Spinal cord (tissue), 10 donors: ENCODE measurements around the gene SLC16A2. TPM values are rescaled to one million over a fixed set of nuclear protein-coding genes. Genes with fewer than 3 reads are reported as not detected.

Source experiments
- DNase-seq, 6 donors: peaks; one replicate each; pipeline versions ENCODE4 v3.0.0 to v3.0.0-alpha.2; 2013 to 2015; ENCODE audit warnings: low spot score in 6 of 6, low read depth in 4 of 6
- H3K27ac ChIP-seq: one replicate; pipeline ENCODE4 v1.5.1; 2013; ENCODE audit warnings: low read depth, low read length, control low read depth
- H3K27me3 ChIP-seq: one replicate; pipeline ENCODE4 v1.6.1; 2013; ENCODE audit warnings: low read length; ENCODE audit not compliant: control insufficient read depth, insufficient read depth
- H3K36me3 ChIP-seq: one replicate; pipeline ENCODE4 v1.6.1; 2013; ENCODE audit warnings: low read length; ENCODE audit not compliant: control insufficient read depth, insufficient read depth
- H3K4me1 ChIP-seq: one replicate; pipeline ENCODE4 v1.6.1; 2013; ENCODE audit warnings: low read length; ENCODE audit not compliant: control insufficient read depth, insufficient read depth
- H3K4me3 ChIP-seq: one replicate; pipeline ENCODE4 v1.5.1; 2013; ENCODE audit warnings: low read depth, low read length, control low read depth
- H3K9me3 ChIP-seq: one replicate; pipeline ENCODE4 v1.6.1; 2013; ENCODE audit warnings: low read length; ENCODE audit not compliant: control insufficient read depth, insufficient read depth
- WGBS: methylation state at CpG from one replicate; pipeline ENCODE4 v1.1.5; 2013; ENCODE audit warnings: missing lambda C conversion rate; ENCODE audit not compliant: insufficient coverage; 5-methylcytosine and 5-hydroxymethylcytosine counted together
- polyA plus RNA-seq, 2 donors: library from polyadenylated mRNA; unstranded; fragments of 120-200 nt; gene quantifications; one replicate each; pipeline ENCODE4 v1.2.1, GENCODE V29; 2013; ENCODE audit not compliant: insufficient read length in 2 of 2
- total RNA-seq, 2 donors: library from RNA; depleted of rRNA in 1 of 2; stranded (reverse); fragments of 120-200 nt in 1 of 2; fragments of >200 nt in 1 of 2; gene quantifications; one replicate each; pipeline versions ENCODE4 v1.2.3 to v1.2.4, GENCODE V29; 2013 to 2014
- donor health status: healthy.

The SLC16A2 gene
- total and polyA plus RNA-seq, 4 donors: 21.0 to 57.7 (median 44.3) TPM

DNA sequence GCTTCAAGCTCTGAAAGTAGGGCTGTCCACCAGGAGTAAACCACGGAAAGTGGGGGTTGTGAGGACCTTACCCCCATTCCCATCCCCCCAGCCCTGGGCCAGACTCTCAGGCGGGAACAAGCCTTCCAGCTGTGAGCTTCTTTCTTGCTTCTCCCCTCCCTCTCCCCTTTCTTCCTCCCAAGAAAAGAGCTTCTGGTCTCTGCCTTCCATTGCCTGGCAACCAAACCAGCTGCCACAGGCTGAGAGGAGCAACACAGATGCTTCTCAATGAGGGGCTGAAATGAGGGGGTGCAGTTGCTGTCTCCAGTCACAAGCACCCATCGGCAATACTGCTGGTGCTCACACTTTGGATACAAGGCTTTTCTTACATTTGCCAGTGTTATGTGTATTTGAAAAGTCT is 72.5 kb downstream of the SLC16A2 start:
- Histone ChIP-seq H3K36me3 (no peaks in the 10 kb centered on the region), H3K27ac (no peak overlapping the region), H3K4me3 (no peak overlapping the region), H3K27me3 (no peaks in the 10 kb centered on the region), H3K9me3 (no peaks in the 10 kb centered on the region), H3K4me1 (peaks cover 19% of the 10 kb centered on the region)
- DNase-seq: peak in 3 of 6 donors; percentile 7 to 72 (median 70)
- 25% methylated on average over 1 of the region's 3 CpGs for WGBS

DNA sequence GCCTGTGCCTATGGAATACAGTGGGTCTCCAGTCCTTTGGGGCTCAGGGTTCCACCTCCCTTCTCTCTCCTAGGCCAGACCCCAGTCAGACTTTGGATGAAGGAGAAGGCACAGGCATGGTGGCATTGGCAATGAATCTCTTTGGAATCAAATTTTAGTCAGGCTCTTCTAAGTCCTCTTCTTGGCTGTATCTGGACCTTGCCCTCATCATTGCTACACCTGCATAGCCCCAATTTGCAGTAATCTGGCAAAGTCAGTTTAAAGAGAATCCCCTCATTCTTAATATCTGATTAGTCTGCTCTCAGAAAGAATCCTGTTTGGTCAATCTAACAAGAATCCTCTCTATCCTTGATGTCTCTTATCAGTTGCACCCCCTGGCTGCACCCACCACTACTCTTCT is 77.6 kb downstream of the SLC16A2 start:
- Histone ChIP-seq H3K27ac (no peak overlapping the region), H3K4me1 (peaks cover 4% of the 10 kb centered on the region), H3K4me3 (no peak overlapping the region), H3K9me3 (no peaks in the 10 kb centered on the region), H3K36me3 (no peaks in the 10 kb centered on the region), H3K27me3 (no peaks in the 10 kb centered on the region)
- no peak for DNase-seq

DNA sequence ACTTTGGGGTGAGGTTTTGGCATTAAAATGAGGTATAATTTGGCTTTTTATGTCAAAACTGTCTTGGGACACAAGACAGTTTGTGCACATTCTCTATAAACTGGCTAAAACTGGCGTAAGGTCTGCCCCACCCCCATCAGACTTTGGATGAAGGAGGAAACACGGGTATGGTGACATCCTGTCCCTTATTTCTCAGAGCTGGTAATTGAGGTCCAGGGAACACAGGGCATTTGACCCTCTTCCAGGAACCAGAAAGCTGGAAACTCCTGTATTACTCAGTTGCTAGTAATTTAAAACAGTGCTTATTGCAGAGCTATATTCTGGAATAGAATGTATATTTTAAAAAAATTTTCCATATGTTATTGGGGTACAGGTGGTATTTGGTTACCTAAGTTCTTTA is 78.8 kb downstream of the SLC16A2 start:
- Histone ChIP-seq H3K27ac (no peak overlapping the region), H3K4me1 (peaks cover under 1% of the 10 kb centered on the region), H3K9me3 (no peaks in the 10 kb centered on the region), H3K27me3 (no peaks in the 10 kb centered on the region), H3K4me3 (no peak overlapping the region), H3K36me3 (no peaks in the 10 kb centered on the region)
- DNase-seq: no peak
- 67% methylated on average over 1 of the region's 2 CpGs for WGBS

DNA sequence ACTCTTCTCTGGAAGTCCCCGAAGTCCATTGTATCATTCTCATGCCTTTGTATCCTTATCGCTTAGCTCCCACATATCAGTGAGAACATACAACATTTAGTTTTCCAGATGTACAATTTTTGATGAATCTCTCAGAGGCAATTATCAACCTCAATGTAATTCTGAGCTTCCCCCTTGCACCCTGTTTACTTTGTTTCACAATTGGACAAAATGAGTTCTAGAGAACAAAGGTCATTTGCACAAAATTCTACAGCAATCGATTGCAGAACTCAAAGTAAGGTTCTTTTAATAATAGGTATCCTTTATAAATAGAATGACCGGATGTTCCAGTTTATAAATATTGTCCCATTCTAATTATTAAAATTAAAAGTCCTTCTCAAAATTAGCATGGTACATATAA is 79.3 kb downstream of the SLC16A2 start:
- Histone ChIP-seq H3K4me1 (no peaks in the 10 kb centered on the region), H3K9me3 (no peaks in the 10 kb centered on the region), H3K27me3 (no peaks in the 10 kb centered on the region), H3K27ac (no peak overlapping the region), H3K4me3 (no peak overlapping the region), H3K36me3 (no peaks in the 10 kb centered on the region)
- DNase-seq: no peak
- WGBS: 100% methylated on average over 1 of the region's 4 CpGs

DNA sequence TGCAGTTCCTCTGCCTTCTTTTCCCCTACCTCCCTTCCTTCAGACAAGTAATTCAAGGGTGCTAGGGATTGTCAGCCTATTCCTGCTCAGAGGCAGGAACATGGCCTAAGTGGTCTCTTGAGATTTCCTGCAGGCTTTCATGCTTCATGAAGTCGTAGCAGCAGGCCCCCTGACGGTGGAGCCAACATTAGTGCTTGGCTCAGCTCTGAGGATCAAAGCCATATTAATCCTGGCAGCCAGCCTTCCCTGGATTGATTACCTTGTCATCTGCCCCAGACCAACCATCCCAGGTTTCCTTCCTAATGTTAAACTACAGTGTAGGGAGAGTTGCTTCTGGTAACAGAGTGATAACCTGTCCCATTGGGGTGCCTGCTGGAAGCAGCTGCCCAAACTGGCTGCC is 84.1 kb downstream of the SLC16A2 start:
- peaks cover 2% of the 10 kb centered on the region for H3K27me3 ChIP-seq
- H3K4me3 ChIP-seq: no peak overlapping the region
- no peak overlapping the region for H3K27ac ChIP-seq
- H3K4me1 ChIP-seq: no peaks in the 10 kb centered on the region
- 12% methylated on average over 2 of the region's 2 CpGs for WGBS
- peak in 1 of 6 donors; percentile 63 for DNase-seq
- H3K36me3 ChIP-seq: no peaks in the 10 kb centered on the region
- no peaks in the 10 kb centered on the region for H3K9me3 ChIP-seq

DNA sequence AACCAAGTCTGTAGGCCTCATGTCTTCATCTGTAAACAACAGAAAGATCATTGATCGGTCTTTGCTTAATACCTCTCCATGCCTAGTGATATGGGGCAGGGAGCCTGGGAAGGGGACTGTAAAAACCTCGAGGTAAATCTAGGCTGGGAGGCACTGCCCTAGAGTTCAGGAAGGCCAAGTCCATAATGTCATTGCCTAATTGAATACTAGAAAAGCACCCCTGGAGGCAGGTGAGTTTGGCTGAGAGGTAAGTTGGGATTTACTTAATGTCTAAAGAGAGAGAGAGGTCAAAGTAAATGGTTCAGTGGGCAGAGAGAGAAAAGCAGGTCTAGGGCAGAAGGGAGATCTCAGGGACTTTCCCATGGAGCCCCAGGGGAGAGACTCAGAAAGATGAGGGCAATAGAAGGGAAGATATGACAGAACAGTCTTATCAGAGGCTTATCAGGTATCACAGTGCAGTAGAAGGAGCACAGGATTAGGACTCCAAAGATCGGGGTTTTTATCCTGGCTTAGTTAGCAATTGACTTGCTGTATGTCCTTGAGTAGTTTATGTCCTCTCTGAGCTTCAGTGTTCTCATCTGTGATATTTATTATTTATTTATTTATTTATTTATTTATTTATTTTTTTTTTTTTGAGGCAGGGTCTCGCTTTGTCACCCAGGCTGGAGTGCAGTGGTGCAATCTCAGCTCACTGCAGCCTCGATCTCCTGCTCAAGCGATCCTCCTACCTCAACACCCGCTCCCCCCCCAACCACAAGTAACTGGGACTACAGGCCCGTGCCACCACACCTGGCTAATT is 85.2 kb downstream of the SLC16A2 start:
- no peaks in the 10 kb centered on the region for H3K9me3 ChIP-seq
- WGBS: 83% methylated on average over 2 of the region's 8 CpGs
- no peaks in the 10 kb centered on the region for H3K36me3 ChIP-seq
- peaks cover 2% of the 10 kb centered on the region for H3K27me3 ChIP-seq
- no peak overlapping the region for H3K27ac ChIP-seq
- H3K4me1 ChIP-seq: no peaks in the 10 kb centered on the region
- DNase-seq: no peak
- no peak overlapping the region for H3K4me3 ChIP-seq

DNA sequence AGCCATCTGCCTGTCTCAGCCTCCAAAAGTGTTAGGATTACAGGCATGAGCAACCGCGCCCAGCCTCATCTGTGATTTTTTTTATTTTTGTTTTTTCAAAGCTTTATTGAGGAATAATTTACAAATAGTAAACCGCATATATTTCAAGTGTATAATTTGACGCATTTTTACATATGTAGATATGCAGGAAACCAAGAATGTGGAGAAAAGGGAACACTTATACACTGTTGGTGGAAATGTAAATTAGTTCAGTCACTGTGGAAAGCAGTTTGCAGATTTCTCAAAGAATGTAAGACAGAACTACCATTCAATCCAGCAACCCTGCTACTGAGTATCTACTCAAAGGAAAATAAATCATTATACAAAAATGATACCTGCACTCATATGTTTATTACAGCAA is 85.9 kb downstream of the SLC16A2 start:
- DNase-seq: no peak
- Histone ChIP-seq H3K36me3 (no peaks in the 10 kb centered on the region), H3K4me1 (no peaks in the 10 kb centered on the region), H3K9me3 (no peaks in the 10 kb centered on the region), H3K27ac (no peak overlapping the region), H3K27me3 (peaks cover 2% of the 10 kb centered on the region), H3K4me3 (no peak overlapping the region)
- WGBS: no CpG with 5 or more reads among the region's 4 CpGs

DNA sequence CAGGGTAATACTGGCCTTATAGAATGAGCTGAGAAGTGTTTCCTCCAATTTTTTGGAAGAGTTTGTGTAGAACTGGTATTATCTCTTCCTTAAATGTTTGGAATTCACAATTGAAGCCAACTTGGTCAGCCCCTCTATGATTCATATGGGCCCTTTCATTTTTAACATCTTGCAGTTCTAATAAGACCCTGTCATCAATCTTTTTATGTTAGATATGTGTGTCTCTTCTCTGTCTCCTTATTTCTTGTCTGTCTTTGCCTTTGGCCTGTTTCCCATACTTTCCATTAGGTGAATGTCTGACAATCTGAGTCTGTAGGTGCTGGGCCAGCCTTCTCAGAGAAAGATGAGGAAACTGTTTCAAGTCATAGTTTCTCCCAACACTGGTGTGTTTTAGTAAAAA is 88.7 kb downstream of the SLC16A2 start:
- H3K36me3 ChIP-seq: no peaks in the 10 kb centered on the region
- H3K9me3 ChIP-seq: no peaks in the 10 kb centered on the region
- DNase-seq: no peak
- H3K27me3 ChIP-seq: peaks cover 2% of the 10 kb centered on the region
- no peak overlapping the region for H3K4me3 ChIP-seq
- no peaks in the 10 kb centered on the region for H3K4me1 ChIP-seq
- no peak overlapping the region for H3K27ac ChIP-seq

DNA sequence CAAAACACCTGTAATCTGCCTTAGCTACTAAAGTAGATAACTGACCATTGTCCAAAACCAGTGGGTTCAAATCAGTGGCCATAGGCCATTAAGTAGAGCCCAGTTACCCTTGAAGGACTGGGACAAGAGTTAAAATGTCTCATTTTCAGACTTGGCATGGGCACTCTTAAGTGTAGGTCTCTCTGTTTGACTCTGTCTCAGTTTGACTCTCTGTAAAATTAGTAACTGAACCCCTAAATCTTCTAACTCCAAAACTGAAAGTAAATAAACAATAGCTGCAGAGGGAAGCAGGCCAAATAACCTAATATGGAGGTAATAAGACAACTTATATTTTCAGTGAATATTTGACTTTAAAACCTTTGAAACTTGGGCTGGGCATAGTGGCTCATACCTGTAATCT is 89.1 kb downstream of the SLC16A2 start:
- Histone ChIP-seq H3K27me3 (peaks cover 2% of the 10 kb centered on the region), H3K4me3 (no peak overlapping the region), H3K4me1 (no peaks in the 10 kb centered on the region), H3K27ac (no peak overlapping the region), H3K36me3 (no peaks in the 10 kb centered on the region), H3K9me3 (no peaks in the 10 kb centered on the region)
- DNase-seq: no peak

DNA sequence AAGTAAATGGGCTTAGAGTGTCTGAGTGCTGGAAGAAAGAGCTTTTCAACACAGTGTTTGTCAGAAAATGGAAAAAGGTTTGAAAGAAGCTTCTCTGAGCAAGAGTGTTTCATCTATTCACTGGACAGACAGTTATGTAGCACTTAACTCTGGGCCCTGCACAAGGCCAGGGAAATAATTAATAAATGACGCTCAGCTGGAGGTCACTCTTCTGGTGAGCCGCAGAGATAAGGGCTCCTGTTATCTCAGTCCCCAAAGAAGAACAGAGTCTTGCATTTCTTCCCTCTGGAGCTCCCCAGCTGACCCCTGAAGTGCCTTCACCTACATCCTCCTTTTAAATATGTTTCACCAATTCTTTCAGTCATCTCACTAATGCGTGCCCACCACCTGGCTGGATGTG is 90.4 kb downstream of the SLC16A2 start:
- WGBS: 81% methylated on average over 3 of the region's 3 CpGs
- no peak overlapping the region for H3K27ac ChIP-seq

More for the DNA sequence above, 90.4 kb downstream of the SLC16A2 start:
- Histone ChIP-seq H3K9me3 (no peaks in the 10 kb centered on the region), H3K36me3 (no peaks in the 10 kb centered on the region), H3K27me3 (no peaks in the 10 kb centered on the region), H3K4me1 (no peaks in the 10 kb centered on the region), H3K4me3 (no peak overlapping the region)
- no peak for DNase-seq
